Breast epithelium (tissue), 3 donors: ENCODE data around the gene PHLDA3.

Experiments
- CTCF ChIP-seq, 3 donors: fragments of 450-650 bp; IDR thresholded peaks; one replicate each; pipeline ENCODE4 v1.5.1; 2016 to 2017; ENCODE audit warnings: antibody characterized with exemption in 3 of 3, mild to moderate bottlenecking in 3 of 3, moderate library complexity in 3 of 3
- POLR2A ChIP-seq: fragments of 450-650 bp; IDR thresholded peaks from one replicate; pipeline ENCODE4 v1.6.1; 2016; ENCODE audit warnings: antibody characterized with exemption, mild to moderate bottlenecking, moderate library complexity

GRCh38 chr1:201460814-201461644, 8.0 kb downstream of the PHLDA3 start:
- no peak for TF ChIP-seq CTCF (IDR thresholded peaks at IDR 0.05)
- no peak for TF ChIP-seq POLR2A
